ENCODE data around the gene HLF.

HLF gene

DNA sequence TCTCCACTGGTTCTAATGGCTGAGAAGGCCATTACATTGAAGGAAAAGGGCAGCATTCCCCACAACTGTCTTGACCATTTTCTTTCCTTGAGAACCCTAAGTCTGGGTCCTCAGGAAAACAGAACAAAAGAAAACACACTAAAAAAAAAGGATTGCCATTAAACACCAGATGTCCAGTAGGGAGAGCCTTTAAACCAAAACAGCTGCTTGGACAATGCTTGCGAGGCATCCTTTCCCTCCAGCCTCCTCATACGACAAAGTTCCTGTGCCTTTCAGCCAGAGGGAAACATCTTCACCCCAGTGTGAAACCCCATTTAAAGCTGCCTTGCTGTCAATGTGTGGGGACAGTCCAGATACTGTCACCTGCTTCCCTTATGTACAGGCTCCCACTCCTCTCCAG is 82.6 kb downstream of the HLF start:
- TF ChIP-seq, protein P1, sequence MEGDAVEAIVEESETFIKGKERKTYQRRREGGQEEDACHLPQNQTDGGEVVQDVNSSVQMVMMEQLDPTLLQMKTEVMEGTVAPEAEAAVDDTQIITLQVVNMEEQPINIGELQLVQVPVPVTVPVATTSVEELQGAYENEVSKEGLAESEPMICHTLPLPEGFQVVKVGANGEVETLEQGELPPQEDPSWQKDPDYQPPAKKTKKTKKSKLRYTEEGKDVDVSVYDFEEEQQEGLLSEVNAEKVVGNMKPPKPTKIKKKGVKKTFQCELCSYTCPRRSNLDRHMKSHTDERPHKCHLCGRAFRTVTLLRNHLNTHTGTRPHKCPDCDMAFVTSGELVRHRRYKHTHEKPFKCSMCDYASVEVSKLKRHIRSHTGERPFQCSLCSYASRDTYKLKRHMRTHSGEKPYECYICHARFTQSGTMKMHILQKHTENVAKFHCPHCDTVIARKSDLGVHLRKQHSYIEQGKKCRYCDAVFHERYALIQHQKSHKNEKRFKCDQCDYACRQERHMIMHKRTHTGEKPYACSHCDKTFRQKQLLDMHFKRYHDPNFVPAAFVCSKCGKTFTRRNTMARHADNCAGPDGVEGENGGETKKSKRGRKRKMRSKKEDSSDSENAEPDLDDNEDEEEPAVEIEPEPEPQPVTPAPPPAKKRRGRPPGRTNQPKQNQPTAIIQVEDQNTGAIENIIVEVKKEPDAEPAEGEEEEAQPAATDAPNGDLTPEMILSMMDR (conservative IDR thresholded peaks at IDR 0.05; ENCODE audit: low read depth, low read length), result no peak
- no peak for DNase-seq (ENCODE audit: low read depth)
- H3K4me3 ChIP-seq (ENCODE audit: low read length), result no peak overlapping the region

DNA sequence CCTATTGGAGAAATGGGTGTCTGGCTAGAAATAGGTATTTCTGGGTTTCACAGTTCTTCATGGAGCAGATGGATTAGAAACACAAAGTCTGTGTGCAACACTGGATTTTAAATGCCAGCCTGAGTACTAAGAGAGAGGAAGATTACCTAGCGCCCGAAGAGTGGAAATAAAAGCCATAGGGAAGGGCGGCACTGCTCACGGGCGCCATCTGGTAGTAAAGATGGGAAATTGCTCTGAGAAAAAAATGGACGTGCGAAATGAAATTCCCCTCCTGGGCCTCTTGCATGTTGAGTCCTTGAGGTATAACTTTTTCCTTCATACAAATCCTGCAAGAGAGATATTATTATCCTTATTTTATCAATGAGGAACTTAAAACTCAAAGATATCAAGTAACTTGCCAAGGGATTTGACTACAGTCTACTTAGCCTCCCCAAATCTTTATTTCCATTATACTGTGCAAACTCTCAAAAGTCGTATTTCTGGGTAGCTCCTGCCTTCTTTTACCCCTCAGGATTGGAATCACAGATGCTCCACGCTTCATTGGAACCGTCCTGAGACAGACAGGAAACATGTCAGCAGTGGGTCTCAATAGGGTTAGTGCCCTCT is 84.1 kb downstream of the HLF start:
- TF ChIP-seq, protein P1 (conservative IDR thresholded peaks at IDR 0.05; ENCODE audit: low read depth, low read length), result peak; percentile 88
- no peak overlapping the region for H3K4me3 ChIP-seq (ENCODE audit: low read length)
- no peak for DNase-seq (ENCODE audit: low read depth)

DNA sequence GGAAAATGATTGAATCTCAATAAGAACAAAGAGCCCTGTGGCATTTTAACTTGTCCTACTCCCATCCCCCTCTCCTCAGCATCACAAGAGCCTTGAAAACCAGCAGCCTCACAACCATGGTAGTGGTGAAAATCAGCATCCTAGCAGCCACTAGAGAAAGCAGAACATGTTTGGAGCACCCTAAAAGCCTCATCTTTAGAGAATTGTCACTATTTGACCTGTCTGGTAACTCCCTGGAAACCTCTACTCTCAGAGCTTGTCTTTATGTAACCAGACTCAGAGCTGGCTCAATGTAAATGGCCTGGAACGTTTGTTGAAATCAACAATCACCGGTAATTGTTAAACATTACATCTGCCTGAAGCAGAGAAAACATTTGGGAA is 86.1 kb downstream of the HLF start:
- DNase-seq (ENCODE audit: low read depth), result no peak
- TF ChIP-seq, protein P1 (conservative IDR thresholded peaks at IDR 0.05; ENCODE audit: low read depth, low read length), result no peak
- no peak overlapping the region for H3K4me3 ChIP-seq (ENCODE audit: low read length)

DNA sequence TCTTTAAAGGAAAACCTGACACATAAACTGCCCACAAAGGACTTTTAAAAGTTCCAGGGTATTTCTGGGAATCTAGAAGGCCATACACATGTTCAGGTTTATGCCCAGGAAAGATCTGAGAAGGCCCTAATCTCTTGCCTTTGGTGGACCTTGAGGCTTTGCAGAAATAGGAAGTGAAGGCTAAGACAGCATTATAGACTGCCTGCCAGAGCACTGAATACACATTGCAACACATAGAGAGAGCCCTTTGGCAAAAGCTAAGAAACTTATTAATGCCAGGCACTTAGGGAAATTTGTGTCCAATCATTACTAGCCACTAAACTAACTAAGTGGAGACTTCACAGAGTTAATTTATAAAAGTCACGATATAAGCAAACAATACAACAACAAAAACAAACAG is 86.5 kb downstream of the HLF start:
- TF ChIP-seq, protein P1 (conservative IDR thresholded peaks at IDR 0.05; ENCODE audit: low read depth, low read length), result no peak
- H3K4me3 ChIP-seq (ENCODE audit: low read length), result no peak overlapping the region
- DNase-seq (ENCODE audit: low read depth), result no peak

DNA sequence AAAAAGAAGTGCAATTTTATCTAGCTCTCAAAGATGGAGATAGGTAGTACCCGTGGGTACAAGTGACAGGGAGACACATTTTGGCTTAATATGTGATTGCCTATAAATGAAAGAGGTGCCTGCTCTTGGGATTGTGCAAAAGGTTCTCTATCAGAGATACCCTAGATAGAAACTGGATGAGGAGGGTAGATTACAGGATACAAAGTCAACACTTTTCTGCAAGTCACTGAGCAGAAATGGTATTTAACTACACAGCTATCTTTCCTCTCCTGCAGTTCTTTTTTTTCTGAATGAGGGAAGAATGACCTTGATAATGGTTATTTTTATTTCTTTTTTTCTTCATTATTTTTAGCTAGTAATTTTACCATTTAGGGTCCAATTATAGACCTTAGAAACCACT is 89.2 kb downstream of the HLF start:
- TF ChIP-seq, protein P1 (conservative IDR thresholded peaks at IDR 0.05; ENCODE audit: low read depth, low read length), result no peak
- DNase-seq (ENCODE audit: low read depth), result no peak
- no peak overlapping the region for H3K4me3 ChIP-seq (ENCODE audit: low read length)

DNA sequence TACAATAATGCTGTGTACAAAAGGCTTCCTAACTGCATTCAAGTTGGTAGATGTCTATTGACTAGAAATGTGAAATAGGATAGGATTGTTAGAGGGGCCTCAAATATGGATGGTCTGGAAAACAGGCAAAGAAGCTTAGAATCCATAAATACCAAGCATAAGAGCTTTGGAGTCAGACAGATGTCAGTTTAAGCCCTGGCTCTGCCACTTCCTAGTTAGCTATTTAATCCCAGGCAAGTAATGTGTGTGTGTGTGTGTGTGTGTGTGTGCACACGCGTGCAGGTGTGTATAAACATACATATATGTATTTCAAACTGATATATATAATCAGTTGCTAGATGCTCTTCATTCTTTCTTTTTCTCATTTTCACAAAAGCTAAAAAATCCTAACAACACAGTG is 90.2 kb downstream of the HLF start:
- no peak for DNase-seq (ENCODE audit: low read depth)
- no peak overlapping the region for H3K4me3 ChIP-seq (ENCODE audit: low read length)
- TF ChIP-seq, protein P1 (conservative IDR thresholded peaks at IDR 0.05; ENCODE audit: low read depth, low read length), result no peak

DNA sequence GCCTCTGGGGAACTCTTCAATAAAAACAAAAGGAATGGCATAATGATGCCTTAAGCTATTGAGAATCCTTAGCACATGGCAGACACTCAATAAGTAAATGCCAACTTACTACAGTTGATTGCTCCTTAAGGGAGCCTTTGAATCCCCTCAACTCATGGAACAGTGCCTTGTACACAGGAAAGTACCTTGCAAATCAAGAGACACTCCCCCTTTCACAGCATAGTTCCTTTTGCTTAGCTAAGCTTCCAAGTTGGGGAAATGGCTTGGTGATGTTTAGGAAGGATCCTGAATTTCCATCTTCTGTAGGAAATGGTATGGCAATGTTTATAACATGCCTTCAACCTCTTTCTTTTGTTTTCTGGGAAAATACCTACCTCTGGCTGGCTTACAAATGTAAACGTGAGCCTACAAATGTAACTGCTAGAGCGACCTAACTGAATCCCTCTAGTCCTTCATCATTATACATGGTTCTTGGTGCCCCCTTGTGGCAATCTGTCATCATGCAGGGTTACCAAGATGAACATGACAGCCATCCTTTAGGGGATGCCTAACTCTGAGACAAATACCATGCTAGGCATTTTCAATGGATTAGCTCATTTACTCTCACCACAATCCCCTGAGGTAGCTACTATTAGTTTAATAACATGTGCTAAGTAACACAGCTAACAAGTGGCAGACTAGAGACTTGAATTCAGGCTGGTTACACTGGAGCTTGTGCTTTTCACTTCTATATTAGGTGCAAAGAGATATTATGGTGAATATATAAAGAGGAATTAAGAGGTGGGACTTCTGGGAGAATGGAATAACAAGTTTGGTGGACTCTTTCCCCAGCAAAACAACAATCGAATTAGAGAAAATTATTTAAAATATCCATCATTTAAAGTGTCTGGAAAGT is 91.9 kb downstream of the HLF start:
- H3K4me3 ChIP-seq (ENCODE audit: low read length), result no peak overlapping the region
- DNase-seq (ENCODE audit: low read depth), result peak; percentile 6
- TF ChIP-seq, protein P1 (conservative IDR thresholded peaks at IDR 0.05; ENCODE audit: low read depth, low read length), result peak; percentile 82

Measured in retinal pigment epithelial cell (primary cell).